ENCODE measurements around the gene DAGLA.
"Not testable (repeated sequence)": the region's sequence is repeated elsewhere in the genome, so short reads cannot be mapped to it uniquely, and the experiment has no call there.

DAGLA gene

DNA sequence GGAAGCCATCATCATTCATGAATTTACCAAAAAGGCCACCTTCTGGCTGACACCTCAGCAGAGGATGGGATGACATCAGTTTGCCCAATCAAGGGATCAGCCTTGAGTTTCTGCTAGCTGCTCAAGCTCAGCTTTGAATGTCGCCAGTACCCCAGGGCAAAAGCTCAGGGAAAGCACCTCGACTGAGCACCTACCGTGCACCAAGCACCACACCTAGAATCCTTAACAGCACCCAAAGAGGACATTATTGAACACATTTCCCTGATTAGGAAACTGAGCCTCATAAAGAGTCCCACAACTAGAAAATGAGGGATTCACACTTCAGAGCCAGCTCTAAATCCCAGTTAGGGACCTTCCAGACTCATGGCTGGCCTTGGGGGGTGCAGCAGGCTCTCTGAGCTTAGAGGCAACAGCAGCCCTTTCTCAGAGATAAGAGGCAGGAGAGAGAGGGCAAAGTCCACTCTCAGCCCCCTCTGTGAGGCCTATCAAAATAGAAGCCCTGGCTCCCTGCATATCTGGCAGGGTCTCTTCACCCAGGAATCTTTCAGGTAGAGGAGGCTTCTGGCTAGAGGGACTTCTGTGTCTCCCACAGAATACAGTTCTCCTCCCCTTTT, 13.4 kb upstream of the DAGLA start:
- DNase-seq, result no peak

DNA sequence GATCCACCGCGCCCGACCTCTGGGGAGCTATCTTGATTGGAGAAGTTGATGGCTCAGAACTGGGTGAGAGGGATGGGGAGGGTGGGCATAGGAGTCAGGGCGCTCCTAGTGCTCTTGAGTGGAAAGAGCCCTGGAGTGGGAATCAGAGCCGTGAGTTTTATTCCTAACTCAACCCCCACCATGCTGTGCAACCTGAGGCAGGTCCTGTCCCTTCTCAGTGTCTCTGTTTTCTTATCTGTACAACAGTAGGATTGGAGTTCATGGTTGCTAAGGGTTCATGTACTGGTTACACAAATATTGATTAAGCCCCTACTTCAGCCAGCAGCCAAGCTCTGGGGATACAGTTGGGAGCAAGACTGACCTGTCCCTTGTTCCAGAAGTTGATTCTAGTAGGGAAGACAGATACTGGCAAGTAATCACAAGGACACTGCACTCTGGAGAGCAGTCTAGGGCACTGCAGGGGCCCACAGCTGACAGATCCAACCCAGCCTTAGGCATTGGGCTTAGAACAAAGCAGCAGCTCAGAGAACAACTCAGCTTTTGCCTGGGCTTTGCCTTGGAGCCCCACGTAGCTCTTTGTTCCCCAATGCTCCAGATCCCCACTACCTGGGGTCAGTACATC, 12.4 kb upstream of the DAGLA start:
- DNase-seq, result no peak

DNA sequence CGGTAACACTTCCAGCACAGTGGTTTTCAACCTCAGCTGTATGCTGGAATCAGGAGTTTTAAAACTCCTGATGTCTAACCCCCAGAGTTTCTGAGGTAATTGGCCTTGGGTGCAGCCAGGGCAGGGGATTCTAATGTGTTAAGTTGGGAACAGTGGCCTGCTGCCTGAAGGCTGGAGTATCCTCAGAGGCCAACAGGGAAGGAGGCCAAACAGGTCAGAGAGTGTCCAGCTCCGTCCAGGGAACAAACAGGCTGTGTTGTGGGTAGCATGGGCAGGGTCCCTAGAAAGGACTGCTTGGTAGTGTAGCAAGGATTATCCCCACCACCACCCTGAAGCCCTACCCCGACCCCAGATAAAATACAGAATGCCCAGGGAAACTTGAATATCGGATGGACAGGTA, 10.8 kb upstream of the DAGLA start:
- no peak for DNase-seq

DNA sequence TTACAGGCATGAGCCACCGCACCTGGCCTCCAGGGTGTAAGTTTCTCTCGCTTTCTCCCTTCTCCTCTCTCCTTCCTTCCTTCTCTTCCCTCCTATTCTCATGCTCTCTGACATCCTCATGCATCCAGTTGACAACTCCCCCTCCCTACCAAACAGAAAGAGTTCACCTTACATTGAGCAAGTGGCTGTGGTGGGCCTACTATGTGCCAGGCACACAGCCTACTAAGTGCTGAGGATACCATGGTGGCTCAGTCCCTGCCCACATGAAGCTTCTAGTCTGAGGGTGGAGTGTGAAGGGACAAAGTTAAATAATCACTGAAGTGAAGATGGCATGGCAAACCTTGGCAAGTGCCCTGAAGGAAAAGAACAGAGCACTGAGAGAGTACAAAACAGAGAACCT, 9.6 kb upstream of the DAGLA start:
- DNase-seq, result no peak

DNA sequence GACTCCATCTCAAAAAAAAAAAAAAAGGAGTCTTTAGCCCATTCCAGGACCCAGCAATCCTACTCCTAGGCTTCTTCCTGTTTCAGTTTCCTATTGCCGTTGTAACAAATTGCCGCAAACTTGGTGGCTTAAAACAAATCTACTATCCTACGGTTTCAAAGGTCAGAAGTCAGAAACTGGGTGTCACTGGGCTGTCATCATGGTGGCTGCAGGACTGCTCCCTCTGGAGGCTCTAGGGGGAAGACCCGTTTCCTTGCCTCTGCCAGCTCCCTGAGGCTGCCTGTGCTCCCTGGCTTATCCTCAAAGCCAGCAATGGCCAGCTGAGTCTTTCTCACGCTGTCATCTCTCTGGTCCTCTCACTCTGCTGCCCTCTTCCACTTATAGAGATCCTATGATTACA, 8.7 kb upstream of the DAGLA start:
- DNase-seq, result no peak

DNA sequence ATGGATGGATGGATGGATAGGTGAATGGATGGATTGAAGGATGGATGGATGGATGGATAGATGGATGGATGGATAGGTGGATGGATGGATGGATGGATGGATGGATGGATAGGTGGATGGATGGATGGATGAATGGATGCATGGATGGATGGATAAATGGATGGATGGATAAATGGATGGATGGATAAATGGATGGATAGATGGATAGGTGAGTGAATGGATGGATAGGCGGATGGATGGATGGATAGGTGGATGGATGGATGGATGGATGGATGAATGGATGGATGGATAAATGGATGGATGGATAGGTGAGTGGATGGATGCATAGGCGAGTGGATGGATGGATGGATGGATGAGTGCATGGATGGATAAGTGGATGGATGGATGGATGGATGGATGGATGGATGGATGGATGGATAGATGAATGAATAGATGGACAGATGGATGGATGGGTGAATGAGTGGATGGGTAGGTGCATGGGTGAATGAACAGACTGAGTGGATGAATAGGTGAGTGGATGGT, 6.2 kb upstream of the DAGLA start:
- not testable (repeated sequence) for DNase-seq

DNA sequence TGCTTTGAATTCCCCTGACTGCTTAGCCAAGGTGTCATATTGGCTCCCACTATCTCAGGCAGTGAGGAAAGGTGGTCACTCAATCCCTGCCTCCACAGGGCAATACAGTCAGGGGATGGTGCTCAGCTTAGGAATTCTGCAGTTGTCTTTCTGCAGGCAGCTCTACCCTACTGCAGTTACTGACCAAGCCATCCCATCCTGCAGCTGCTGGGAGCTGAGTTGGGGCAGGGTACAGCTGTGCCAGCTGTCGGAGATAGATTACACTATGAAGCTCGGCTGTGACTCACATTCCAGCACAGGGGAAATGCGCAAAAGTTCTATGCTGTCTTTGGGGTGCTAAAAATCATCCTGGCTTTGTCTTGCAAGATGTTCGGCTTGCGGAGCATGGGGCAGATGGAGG, 4.4 kb upstream of the DAGLA start:
- DNase-seq, result no peak

DNA sequence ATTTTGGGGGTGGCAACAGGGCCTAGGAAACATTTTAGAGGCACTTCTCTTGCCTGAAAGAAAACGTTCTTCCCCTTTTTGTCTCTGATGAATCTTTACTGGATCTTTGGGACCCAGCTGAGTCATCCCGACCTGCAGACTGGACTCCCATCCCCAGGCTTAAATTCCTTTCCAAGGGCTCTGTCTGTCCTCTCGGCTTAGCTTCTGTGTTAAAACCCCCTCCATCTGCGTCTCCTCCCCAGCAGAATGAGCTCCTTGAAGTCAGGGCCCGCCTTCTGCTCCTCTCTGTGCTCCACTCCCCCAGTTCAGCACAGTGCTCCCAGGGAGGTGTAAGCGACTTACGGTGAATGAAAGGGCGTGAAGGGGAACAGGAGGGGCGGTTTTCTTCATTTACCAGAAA, 895 bp upstream of the DAGLA start:
- no peak for DNase-seq

DNA sequence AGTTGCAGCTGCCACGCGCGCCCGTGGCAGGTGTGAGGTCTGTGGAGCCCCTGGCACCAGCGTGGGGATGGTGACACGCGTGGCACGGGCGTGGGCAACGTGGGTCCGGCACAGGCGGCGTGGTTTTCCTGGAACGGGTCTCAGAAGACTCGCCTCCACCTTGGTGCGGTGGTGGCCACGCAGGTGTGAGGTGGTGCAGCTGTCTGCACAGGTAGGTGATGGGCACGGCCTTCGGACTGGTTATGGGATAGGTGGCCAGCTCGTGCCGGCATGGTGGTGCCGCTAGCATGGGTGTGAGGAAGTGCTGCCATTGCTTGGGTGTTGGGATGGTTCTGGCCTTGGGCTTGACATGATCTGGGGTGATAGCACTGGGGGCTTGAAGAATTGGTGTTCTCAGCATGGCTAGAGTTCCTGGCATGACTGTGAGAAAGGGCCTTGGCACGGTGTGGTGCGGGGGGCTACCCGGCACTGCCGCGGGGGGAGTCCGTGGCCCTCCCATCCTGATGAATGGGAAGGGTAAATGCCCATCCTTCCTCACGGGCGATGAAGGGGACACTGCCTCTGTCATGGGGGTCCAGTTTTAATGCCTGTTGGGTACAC, 531 bp downstream of the DAGLA start:
- DNase-seq, result no peak

DNA sequence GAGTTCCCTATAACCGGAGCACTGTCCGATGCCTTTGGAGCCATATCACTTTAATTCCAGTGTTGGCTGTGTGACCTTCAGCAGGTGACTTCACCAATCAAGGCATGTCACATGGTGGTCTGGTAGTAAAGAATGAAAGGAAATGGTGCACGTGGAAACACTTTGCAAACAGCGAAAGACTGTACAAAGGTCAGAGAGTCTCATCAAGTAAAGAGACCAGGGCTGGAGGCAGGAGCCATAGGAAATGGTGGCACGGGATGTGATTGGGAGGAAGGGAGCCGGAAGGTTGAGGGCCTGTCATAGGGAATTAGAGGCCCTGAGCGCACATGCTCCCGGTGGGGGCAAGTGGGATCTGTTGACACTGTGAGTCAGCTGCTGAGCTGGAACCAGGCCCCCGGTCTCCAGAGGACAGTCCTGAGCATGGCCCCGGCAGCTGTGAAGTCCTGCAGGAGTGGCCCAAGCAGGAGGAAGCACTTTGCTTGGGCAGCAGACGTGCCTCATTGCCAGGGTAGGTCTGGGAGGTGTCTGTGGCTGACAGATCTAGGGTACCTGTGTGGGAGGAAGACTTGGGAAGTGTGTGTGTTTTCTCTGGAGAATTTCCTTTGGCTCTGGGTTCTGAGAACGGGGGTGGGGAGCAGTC, 2.0 kb downstream of the DAGLA start:
- no peak for DNase-seq

DNA sequence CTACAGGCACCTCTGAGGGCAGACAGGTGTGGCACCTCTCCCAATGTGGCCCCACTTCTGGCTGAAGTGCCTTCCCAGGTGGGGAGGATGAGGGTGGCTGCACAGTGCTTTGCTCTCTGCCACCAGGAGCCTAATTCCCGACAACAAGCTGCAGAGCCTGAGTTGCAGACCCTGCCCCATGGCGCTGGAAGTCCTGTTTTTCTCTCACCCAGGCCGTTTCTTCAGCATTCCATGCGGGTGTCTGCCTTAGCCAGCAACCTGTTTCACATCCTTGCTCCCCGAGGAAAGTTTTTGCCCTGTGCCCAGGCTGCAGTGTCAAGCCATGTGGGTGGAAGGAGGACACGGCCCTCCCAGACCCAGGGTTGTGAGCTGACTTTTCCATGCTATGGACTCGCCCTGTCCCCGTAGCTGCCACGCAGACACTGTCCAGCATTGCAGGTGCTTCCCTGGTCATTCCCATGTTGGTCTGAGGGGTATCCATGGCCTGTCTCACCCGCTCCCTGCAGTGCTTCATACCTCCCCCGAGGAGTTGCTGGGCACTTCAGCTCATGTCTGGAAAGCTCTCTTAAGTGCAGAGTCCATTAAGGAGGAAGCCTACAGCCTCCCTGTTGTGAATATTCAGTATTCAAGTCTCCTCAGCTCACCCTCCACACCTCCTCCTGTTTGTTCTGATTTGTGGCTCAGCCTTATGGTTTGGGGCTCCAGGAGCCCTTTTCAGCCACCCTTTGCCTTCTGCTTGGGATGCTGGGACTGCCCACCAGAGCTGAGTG, 2.9 kb downstream of the DAGLA start:
- no peak for DNase-seq

DNA sequence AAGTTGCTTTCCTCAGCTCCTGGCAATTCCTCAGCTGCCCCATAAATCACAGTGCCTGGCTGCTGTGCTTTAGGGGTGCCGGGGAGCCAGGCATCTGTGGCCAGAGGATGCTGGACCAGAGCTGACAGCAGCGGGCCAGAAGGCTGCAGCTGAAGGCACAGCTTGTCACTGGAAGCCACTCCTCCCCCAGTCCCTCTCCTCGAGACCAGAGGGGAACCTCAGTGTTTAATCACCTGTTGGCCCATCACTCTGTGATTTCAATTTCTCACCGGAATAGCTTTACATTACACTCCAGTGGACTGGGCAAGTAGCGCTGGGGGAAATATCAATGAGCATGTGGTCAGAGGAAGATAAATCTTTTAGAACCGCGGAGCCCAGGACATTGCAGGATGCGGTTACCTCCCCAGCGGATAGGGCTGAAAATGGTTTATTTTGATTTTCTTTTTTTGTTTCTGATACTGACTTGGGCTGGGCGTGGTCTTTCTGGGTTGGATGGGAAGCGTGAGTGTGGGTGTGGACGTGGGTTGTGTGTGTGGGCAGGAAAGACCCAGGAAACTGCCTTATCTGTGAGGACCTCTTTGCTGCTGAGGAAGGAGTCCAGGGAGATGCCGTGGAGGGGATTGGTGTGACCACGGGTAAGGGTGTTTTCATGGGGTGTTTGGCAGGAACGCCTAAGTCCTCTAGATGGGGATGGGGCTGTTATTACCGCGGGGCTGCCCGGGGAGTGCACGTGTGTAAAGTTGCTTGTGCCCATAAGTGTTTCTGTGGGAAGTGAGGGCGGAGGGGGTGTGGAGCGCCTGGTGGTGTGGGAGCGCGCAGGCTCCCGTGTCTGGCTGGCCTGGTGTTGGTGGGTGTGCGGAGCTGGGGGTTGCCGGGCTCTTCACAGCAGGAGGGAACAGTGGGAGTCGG, 4.0 kb downstream of the DAGLA start:
- DNase-seq, result peak; percentile 23

DNA sequence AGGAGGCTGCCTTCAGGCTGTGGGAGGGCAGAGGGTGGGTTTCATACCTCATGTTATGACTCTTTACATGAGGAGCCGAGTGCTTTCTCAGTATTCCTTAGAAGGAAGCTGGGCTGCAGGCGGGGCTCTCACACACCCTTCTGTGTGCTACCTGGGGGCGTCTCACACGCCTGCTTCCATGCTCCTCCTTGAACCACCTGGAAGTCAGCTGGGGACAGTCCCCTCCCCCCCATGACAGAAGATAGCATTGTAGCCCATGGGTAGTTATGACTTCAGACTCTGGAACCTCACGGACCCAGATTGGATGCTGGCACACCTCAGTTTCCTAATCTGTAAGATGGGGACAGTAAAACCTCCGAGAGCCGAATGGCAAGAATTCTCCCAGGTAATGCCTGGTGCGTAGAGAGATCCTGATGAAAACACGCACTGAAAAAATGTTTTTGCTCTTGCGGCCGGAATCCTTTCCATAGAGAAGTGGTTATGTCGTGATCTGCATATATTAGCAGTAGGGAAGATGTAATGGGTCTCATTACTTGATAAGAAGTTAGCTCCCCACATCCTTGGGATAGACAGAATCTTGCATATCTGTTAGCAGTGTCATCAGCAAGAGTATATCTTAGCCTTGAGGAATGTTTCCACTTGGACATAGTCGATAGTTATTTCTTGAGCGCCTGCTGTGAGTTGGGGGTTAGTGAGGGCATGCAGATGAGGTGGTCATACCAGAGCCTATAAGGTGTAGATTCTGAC, 4.9 kb downstream of the DAGLA start:
- no peak for DNase-seq

DNA sequence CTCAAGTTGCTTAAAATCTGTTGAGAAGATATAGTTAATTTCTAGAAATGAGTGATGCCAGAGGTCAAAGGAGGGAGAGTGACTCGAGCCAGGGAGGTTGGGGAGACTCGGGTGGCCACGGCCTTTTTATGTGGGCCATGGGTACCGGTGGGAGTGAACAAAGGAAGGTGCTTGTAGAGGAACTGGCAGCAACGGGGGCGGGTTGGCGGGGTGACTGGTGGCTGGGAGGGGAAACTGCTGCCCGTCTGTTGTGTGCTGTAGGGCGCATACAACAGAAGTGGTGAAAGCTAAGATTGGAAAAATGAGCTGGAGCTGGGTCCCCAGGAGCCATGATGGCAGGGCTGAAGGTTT, 5.4 kb downstream of the DAGLA start:
- DNase-seq, result no peak

DNA sequence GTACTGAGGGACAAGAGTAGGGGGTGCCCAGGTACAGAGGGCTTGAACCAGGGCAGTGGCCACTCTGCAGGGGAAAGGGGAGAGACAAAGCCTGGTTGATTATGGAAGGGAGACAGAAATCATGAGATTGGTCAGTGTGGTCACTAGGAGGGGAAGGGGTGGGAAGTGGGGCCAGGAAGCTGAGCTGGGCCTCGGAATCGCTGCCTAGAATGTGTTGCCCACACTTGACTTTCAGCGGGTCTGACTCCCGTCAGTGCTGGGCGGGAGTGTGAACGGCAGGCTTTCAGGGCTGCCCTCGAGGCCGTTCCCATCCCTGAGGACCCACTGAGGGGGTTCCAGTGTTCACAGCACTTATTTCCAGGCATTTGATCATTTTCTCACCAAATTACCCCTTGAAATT, 5.9 kb downstream of the DAGLA start:
- DNase-seq, result no peak

DNA sequence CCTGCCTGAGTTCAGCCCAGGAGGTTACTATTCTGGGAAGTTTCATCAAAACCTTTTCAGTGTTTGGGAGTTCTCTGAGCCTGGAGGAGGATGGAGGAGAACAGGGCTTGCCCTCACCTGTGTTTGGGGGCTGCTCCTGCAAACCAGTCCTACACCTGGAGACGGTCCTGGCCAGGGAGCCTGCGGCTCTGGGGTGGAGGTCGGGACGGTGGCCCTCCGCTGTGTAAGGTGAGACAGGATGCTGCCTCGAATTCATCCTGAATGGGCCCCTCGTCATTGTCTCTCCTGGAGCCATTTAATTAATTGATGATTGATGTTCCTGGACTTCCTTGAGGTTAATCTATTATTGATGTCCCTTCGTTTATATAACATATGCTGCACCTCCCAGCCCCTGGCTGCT, 6.3 kb downstream of the DAGLA start:
- no peak for DNase-seq

DNA sequence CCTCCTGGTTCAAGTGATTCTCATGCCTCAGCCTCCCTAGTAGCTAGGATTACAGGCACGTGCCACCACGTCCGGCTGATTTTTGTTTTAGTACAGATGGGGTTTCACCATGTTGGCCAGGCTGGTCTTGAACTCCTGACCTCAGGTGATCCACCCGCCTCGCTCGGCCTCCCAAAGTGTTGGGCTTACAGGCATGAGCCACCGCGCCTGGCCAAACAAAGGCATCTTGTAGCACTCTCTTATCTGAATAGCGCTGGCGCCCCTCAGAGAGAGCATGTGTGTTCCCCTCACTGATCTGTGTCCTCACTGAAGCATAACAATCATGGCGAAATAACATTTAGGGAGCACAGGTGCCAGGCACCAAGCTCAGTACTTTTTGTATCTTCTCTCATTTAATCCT, 7.2 kb downstream of the DAGLA start:
- no peak for DNase-seq

DNA sequence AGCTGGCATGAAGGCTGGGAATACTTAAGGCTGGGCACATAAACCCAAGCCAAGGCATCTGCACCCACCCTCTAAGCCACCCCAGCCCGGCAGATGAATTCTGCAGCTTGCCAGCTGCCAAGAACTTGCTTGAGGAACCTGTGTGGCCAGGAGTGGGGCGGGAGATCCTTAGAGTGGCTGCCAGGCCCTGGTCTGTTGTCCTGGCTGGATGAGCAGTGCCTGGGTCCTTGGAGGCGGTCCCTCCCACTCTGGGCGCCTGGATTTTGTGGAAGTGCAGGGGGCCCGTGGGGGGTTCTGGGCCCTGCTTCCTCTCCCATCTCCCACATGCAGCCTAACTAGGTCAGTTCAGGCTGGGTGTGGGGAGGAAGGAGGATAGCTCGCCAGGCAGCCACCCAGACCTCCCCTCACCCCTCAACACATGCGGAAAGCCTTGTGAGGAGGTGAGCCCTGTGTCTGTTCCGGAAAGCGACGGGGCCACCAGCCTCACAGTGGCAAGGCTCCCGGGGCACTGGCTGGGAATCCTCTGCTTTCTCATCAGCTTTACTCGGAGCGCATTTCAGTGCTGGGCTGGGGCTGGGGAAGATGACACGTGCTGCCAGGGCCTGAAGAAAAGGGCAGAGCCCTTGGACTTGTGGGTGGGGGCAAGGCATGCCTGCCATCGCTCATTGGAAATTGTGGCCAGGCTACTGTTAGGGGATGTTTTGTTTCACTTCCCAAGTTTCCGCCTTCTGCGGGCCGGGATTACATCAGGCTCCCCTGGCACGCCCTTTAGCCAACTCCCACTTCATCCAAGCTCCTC, 8.4 kb downstream of the DAGLA start:
- DNase-seq, result no peak

DNA sequence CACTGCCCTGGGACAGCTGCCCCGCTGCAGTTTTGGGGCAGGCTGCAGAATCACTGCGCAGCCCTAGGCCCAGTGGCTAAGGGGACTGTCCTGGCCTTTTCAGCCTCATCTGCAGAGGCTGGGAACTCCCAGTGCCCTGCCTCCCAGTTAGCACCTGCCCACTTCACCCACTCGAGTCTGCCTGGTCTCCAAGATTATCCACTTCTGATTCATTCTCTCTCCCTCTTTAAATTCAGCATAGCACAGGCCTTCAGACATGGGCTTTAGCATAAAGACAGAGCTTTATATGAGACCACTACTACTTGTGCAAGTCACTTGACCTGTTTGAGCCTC, 8.9 kb downstream of the DAGLA start:
- no peak for DNase-seq

DNA sequence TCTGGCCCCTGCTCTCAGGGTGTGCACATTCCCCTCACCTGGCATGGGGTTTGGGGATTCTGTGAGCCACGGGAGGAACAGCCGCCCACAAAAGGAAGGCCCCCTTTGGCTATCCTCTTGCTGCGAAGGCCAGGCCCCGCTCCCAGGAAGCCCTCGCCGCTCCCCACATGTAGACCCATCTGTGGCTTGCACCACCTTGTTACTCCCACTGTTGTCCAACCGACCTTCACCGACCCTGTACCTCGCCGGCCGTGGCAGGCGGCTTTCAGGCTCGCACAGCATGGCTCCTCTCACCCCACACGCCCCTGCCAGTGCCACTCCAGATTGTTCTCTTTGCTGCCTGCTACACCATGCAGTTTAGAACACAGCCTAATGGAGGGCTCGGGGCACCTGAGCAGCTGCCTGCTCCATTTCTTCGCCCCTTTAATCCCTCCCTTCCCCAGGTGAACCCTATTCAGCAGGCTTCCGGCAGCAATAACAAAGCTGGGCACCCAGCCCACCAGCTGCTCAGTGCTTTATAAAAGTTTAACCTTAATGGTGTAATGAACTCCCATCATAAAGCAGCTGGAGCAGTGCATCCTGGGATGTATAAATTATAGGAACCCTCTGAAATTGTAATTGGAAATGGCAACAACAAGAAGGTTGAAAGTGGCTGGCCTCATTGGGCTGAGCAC, 10.7 kb downstream of the DAGLA start:
- no peak for DNase-seq

All from stimulated activated naive CD4-positive, alpha-beta T cell treated with Interleukin-2 at 50 U/mL for 16 hours (primary cell).